Measurements from ENCODE around the gene OR6K6. TPM values are rescaled to one million over a fixed set of nuclear protein-coding genes. Genes with fewer than 3 reads are reported as not detected.

Gene OR6K6, protein sequence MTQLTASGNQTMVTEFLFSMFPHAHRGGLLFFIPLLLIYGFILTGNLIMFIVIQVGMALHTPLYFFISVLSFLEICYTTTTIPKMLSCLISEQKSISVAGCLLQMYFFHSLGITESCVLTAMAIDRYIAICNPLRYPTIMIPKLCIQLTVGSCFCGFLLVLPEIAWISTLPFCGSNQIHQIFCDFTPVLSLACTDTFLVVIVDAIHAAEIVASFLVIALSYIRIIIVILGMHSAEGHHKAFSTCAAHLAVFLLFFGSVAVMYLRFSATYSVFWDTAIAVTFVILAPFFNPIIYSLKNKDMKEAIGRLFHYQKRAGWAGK
- not detected for polyA plus RNA-seq (2013, experiment 1 of 2; ENCODE audit: insufficient read length)
- not detected for polyA plus RNA-seq (2013, experiment 2 of 2; ENCODE audit: insufficient read length)

DNA sequence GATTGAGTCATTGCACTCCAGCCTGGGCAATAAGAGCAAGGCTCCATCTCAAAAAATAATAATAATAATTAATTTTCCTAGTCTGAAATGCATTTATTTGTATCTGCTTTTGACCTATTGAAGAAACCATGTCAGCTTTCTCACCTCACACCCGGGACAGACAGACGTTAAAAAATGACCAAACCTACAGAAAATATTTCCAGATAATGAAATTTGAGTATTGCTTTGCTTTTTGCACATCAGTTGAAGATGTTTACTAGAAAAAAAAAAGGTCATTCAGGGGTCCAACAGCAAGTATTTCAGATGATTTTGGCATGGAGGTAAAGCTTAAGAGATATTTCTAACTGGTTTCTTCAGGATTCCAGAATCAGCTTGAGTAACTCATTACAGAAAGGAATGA is at the start of gene OR6K6:
OR6K6 (plus strand) TSS at position 301 of the 400 bp plus-strand sequence. CDS start 168 bp downstream, outside the sequence.
- no peak for DNase-seq

DNA sequence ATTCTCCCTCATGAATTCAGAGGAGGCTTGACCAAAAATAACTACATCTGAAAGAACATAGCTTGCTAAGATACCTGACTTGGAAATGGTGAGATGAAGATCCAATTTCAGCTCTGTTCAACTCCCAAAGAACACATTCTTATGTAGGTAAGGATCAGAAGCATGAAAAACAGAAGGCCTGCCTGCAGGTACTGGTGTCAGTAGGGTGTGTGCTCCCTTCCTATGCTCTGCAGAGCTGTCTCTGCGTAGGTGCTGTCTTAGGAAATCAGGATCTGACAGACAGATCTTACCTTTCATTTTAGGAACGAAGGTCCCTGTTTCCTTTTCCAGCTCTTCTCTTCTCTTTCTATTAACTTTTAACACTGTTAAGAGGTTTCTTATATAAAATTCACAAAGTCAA is 48.4 kb upstream of the OR6K6 start:
- DNase-seq: no peak

DNA sequence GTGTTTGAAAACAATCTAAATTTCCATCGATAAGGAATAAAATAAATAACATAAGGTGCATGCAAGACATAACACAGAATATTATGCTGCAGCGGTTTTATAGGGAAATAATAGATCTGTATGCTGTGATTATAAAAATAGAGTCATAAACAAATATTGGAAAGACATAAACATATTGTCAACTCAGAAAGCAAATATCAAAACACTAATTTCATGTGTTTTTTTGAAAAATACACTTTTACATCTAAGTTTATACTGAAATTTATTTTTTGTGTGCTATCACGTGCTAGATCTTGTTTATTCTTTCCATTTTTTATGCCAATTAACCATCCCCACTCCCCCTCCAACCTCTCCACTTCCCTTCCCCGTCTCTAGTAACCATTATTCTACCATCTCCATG is 43.4 kb upstream of the OR6K6 start:
- DNase-seq: no peak

DNA sequence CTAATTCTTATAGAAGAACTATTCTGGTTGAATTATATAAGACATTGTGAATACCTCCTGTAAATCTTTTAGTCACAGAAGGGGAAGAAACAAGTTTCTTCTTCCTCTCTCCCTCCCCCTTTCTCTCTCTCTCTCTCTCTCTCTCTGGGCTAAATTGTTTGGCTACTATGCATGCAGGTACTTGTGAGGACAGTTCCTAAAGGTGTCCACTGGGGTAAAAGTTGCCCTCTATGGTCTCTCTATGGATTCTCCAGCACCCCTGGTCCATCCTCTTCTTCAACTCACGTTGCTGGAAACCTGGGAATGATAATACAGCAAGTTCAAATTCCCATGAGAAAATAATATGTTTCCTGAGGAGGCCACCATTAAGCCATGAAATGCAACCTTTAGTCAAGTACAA is 39.8 kb upstream of the OR6K6 start:
- no peak for DNase-seq

DNA sequence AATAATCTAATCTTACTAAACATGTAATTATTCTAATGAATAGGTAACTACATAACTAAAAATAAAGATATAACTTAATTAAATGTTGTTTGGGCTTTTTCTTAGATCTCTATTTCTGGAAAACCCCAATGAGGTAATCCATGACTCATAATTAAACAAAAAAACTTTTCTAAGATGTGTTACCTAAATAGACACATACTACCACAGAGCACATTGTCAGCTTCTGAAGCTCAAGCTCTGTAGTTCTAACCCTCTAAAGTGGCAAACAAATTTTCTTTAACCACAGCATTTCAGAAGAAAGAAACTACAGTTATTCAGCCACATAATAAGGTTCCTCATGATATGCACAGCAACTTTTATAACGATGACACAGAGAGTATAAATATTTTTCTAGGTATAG is 38.2 kb upstream of the OR6K6 start:
- DNase-seq: no peak

DNA sequence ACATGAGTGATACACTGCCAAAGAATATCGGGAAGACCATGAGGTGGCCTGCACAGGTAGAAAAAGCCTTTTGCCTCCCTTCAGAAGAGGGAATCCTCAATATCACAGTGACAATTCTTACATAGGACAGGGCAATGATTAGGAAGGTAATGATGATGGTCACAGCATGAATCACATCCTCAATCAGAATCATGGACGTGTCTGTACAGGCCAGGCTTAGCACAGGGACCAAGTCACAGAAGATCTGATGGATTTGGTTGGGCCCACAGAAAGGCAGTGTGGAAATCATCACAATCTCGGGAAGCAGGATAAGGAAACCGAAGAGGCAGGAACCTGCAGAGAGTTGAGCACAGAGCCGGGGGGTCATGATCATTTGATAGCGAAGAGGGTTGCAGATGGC is 37.2 kb upstream of the OR6K6 start:
- no peak for DNase-seq

DNA sequence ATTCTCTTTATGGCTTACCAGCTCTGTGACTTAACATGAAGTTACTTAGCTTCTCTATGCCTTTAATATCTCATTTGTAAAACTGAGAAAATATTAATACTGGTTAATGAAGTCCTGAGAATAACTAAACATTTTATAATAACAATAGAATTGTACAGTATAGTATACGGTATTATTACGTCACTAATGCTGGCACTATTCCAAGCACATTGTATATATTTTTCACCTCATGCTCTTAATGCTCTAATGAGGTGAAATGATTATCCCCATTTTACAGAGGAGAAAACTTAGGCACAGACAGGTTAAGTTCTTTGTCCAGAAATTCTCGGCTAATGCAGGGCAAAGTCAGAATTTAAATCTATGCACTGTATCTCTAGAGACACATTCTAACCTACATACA is 34.9 kb upstream of the OR6K6 start:
- DNase-seq: no peak

DNA sequence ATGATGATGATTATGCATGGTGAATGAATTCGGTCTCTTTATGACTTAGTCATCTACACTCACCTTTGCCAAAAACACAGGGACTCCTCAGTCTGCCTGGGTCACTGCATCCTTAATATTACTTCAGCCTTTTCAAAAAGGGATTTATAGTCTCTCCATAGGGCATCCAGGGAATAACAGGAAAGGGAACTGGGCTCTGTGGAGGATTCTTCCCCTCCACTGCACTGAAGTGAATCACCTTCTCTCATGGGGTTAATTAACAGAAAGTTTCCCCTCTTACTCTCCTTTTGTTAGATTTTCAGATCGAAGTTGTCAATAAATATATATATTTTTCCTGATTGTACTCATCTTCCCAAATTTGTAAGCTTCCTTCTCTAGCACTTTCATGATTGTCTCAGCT is 33.9 kb upstream of the OR6K6 start, which contains the start of gene OR6K3:
OR6K3 (minus strand) TSS at position 101 of the 400 bp plus-strand sequence. CDS start 2,605 bp downstream, outside the sequence.
- DNase-seq: no peak

DNA sequence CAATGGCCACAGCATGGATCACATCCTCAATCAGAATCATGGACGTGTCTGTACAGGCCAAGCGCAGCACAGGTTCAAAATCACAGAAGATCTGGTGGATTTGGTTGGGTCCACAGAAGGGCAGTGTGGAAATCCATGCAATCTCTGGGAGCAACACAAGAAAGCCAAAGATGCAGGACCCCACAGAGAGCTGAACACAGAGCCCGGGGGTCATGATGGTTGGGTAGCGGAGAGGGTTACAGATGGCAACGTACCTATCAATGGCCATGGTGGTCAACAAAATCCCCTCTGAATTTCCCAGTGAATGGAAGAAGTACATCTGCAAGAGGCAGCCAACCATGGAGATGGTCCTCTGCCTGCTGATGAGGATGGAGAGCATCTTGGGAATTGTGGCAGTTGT is 30.1 kb upstream of the OR6K6 start:
- no peak for DNase-seq

DNA sequence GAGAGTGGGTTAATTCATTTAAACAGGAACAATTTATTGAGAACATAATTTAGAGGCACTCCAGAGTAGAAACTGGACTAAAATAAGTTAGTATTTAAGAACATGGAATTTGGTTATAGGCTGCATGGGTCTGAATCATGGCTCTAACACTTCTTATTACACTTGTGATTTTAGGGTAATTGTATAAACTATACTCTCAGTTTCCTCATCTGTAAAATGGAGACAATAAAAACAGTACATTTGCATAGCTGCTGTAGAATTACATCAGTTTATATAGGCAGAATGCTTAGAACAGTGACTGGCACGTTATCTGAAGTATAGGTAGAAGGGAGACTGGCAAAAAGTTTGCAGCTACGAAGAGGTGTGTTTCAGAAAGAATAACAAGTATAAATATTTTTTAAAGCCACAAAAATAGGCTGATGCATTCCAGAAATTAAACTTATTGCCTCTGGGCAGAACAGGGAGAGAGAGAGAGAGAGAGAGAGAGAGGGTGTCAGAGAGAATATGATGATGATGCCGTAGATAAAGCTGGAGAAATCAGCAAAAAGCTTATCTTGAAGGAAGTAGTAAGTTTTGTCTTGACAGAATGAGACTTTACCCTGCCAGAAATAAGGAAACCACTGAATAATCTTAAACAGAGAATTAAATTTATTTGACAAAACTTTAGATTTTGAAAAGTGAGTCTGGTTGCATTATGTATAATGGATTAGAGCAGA is 25.9 kb upstream of the OR6K6 start:
- no peak for DNase-seq

DNA sequence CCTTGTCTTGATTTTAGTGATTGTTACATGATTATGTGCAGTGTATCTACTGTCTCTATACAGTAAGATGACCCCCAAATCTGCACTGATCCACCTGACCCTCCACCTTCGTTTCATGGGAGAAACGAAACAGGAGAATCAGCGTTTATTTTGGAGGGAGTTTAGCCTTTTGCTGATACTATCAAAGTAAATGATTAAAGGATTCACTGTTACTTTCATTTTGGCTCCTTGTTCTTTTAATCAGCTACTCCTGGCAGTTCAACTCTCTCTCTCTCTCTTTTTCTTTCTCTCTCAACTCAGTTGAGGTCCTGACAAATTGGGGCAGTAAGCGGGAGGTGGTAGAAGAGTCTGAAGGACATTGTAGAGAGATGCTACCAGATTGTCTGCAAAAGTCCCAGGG is 24.1 kb upstream of the OR6K6 start:
- no peak for DNase-seq

DNA sequence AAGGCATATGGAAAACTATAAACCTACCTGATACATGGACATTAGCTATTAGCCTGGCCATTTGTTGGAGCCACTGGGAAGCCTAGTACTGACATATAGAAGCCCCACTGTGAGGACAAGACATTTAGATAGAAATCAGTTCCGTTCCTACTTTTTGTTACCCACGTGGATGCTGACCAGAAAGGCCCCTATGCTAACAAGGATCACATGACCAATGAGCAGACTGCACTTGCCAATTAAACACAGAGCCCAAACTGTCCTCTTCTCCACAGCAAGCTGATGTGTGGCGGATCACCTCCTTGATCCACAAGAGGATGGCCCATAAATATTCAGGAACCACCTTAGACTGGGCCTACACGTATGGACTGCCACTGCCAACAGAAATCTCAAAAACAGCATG is 22.8 kb upstream of the OR6K6 start:
- DNase-seq: no peak

DNA sequence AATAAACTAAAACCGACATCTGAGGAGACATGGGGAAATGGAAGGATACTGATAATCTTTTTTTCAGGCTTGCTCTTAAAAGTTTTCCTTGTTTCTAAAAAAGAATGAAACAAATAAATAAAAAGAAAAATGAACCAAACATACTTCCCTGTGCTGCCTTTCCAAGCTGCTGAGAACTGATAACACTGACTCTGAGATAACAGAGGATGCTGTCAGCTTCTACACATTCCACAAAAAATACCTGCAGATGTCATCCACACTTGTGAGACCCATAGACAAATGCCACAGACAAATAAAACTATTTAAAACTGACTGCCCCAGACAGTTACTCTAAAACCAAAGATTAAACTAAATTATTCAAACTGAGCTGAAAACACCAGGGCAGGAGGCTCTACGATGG is 22.0 kb upstream of the OR6K6 start:
- no peak for DNase-seq

DNA sequence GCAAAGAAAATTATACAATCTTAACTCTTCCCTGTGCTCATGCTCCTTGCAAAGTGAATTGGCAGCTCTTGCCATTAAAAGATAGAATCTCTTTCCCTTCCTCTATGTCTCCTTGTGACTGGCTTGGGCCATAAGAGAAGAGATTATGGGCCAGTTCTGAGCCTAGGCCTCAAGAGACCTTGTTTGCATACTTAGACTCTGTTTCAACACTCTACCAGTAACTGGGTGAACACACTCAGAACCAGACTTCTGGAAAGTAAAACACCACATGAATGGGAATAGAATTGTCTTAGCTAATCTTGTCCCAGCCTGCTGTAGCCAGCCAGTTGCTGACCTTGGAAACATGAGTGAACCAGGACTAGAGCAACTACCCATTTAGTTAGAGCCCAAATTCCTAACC is 18.7 kb upstream of the OR6K6 start:
- DNase-seq: no peak

DNA sequence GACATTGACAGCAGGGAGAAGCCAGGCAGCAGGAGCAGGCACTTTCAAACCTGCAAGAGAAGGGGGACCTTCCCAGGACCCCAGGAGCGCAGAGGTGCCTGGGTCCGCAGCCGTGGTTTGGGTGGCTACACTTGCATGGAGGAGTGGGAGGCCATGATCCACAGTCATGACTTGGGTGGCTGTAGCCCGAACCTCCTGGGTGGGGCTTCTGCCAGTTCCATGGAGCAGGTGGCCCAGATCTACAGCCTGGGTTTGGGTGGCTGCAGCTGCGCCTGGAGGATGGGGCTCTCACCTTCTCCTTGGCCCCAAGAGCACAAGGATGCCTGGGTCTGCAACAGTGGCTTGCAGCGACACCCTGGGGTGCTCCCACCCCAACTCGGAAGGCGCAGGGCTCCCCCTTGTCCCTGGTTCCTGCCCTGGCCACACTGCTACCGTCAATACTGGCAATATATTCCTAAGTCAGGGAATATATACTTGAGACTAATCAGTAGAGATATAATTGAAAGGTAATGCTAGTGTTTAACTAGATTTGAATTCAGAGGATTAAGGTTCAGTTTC is 2.3 kb upstream of the OR6K6 start:
- no peak for DNase-seq

DNA sequence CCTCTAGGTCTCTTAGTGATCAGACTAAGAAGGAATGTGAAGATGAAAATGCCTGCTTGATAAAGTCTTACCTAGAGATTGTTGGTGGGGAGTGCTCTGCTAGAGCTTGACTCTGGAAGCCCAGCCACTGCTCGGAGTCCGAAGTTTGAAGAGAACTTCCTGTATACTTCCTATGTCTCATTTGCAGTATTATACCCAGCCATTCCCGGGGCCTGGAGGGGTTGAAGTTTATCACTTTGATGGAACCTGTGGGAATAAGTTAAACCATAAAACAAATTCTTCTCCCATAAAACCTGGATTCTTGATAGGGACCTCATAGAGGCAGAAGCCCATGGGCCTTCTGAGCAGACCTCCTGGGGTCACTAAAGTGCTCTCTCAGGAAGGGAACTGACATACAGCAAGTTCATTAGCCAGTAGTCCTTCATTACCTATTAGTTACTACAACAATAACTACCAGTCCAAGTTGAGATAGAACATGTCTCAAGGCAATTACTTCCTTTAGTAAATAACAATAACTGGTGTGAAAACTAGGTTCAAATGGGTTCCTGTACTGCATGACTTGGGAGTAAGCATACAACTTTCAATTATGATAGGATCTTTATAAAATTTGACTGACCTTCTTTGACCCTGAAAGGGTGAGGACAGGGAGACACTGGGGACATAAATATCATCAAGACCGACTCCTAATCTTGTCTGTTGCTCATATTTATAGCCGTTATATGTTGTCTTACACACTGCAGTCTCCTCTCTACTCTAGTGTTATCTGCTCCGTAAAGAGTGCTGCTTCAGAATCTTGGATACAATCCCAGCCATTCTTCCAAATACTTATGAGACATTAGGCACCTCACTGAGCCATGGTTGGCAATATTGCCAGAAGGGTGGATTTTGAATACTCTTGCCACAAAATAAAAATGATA is 17.7 kb downstream of the OR6K6 start, which contains the start of gene OR6N1:
OR6N1 (minus strand) TSS at position 246 of the 917 bp plus-strand sequence. CDS start 5,513 bp downstream, outside the sequence.
- DNase-seq: no peak

DNA sequence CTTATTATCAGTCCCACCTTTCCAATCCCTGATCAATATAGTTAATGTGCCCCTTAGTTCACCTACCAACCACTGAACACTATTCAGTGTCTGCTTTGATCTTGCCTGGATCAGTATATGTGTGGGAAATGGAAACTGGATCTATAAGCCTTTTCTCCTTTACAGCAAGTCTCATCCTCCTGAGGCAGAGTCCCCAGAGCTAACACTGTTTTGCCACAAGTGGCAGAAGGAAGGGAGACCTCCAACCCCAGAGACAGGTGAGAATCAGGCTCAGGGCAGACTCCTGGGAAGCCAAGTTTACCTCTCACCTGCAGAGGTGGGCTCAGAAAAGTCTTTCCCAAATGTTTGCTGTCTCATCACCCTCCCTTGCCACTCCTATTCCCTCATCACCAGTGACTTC is 26.6 kb downstream of the OR6K6 start, which contains the start of gene OR6N2:
OR6N2 (minus strand) TSS at position 101 of the 400 bp plus-strand sequence. CDS start 3,569 bp downstream, outside the sequence.
- no peak for DNase-seq

DNA sequence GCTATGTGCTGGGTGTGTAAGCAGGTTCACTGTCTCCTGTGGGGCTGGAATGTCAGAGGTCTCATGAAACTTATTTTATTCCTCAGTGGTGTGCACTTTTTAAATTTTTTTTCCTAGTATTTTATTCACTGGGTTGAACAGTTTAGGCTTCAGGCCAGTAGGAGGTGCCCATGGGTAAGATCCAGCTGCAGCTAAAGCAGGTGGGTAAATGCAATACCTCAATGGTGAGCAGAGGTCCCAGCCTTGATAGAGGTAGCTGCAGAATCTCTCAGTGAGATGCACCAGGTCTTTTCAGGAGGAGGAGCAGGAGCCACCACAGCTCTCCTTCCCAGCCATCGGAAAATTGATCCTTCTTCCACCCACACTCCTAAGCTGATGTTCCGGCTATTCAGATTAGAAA is 39.1 kb downstream of the OR6K6 start:
- DNase-seq: no peak

DNA sequence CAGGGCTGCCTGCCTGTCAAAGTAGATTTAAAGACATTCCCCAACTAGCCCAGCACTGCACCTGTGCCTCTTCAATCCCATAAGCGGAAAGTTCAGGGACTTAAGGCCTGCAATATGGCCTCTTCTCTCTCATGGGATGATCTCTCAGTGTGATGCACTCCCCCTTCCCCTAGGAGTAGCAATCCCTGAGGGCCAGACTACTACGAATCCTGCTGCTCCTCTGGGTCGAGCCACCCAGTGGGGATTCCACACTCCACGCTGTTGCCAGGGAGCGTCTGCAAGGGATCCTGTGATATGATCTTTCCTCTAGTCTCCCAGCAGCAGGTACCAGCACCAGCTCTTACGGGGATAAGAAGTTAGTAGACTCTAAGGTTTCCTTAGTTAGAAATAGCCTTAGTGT is 39.7 kb downstream of the OR6K6 start:
- DNase-seq: no peak

DNA sequence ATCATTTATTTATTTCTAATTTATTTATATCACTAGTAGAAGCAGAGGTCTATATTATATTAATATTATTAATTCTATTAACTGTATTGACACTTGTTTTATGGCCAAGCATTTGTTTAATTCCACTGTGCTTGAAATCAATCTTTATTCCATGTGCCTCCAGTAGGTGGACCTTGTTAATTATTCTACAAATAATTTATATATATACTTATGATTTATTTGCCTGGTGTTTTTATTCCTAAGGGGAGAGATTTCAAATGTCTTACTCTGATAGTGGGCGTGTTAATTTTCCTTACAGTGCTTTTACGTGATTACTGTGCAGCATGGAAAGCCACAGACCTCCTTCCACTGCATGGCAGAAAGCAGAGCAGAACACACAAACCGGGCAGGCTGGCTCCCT is 44.0 kb downstream of the OR6K6 start:
- no peak for DNase-seq

DNA sequence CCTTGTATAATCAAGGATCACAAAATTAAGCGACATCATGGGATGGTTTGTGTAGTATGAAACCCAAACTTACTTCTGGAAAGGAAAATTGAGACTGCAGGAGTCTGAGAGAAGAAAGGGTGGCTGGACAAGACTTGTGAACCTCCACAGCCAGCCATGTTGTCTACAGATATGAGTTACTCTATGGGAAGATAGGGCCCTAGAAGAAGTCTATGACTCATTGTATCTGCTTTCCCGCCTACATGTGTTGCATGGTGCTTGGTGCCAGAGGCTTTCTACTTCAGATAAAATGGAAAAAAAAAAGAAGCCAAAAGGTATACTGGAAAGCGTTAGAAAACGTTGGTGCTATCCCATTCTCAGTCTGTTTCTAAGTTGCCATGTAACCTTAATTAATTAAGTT is 45.2 kb downstream of the OR6K6 start:
- DNase-seq: no peak

DNA sequence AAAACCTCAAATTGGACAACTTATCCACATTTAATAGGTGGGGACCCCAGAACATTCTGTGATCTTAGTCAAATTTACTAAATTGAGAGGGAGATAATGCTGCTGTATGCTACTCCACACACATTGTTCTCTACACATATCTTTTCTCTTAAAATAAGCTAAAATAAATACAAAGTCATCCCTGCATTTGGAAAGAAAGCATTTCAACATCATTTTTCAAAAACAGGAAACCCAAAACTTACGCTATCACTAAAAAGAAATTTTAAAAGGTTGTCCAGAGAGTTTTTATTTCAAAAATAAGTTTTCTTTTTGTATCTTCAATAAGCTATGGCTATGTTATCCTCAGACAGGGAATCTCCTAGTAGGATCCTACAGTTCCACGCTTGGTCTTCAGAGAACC is 46.0 kb downstream of the OR6K6 start:
- no peak for DNase-seq
